Erythroblast (primary cell): ENCODE measurements around the gene NSG1.

Experiments used
- GATA1 ChIP-seq: IDR thresholded peaks from 2 replicates; pipeline ENCODE4 v1.6.1; 2011; ENCODE audit warnings: low read depth, mild to moderate bottlenecking, control low read depth, low read length, moderate library complexity
- POLR2A ChIP-seq: IDR thresholded peaks from 2 replicates; pipeline ENCODE4 v1.6.1; 2011; ENCODE audit warnings: mild to moderate bottlenecking, low read length

- TF ChIP-seq POLR2A: no peak
- no peak for TF ChIP-seq GATA1
Observed at GRCh38 chr4:4462970-4463369, 76.1 kb downstream of the NSG1 start.
